ENCODE results near the gene CCDC88C.

GRCh38 chr14:91371011-91371989, 46.3 kb downstream of the CCDC88C start:
- TF ChIP-seq CTCF (IDR thresholded peaks at IDR 0.05) (no peak), POLR2A (IDR thresholded peaks at IDR 0.05) (no peak)
